HG03342 (cell line): ENCODE results near the gene POLE2.
A peak's percentile ranks its signal among the peaks of the same experiment; 100 is the strongest.
"Not testable (repeated sequence)": the region's sequence is repeated elsewhere in the genome, so short reads cannot be mapped to it uniquely, and the experiment has no call there.

Experiments used
- ATAC-seq: cut with Tn5 transposase; IDR thresholded peaks from one replicate; pipeline ENCODE4 v1.9.1; 2021; ENCODE audit warnings: mild to moderate bottlenecking, moderate library complexity; ENCODE audit not compliant: unreplicated experiment

Gene POLE2, protein sequence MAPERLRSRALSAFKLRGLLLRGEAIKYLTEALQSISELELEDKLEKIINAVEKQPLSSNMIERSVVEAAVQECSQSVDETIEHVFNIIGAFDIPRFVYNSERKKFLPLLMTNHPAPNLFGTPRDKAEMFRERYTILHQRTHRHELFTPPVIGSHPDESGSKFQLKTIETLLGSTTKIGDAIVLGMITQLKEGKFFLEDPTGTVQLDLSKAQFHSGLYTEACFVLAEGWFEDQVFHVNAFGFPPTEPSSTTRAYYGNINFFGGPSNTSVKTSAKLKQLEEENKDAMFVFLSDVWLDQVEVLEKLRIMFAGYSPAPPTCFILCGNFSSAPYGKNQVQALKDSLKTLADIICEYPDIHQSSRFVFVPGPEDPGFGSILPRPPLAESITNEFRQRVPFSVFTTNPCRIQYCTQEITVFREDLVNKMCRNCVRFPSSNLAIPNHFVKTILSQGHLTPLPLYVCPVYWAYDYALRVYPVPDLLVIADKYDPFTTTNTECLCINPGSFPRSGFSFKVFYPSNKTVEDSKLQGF

DNA sequence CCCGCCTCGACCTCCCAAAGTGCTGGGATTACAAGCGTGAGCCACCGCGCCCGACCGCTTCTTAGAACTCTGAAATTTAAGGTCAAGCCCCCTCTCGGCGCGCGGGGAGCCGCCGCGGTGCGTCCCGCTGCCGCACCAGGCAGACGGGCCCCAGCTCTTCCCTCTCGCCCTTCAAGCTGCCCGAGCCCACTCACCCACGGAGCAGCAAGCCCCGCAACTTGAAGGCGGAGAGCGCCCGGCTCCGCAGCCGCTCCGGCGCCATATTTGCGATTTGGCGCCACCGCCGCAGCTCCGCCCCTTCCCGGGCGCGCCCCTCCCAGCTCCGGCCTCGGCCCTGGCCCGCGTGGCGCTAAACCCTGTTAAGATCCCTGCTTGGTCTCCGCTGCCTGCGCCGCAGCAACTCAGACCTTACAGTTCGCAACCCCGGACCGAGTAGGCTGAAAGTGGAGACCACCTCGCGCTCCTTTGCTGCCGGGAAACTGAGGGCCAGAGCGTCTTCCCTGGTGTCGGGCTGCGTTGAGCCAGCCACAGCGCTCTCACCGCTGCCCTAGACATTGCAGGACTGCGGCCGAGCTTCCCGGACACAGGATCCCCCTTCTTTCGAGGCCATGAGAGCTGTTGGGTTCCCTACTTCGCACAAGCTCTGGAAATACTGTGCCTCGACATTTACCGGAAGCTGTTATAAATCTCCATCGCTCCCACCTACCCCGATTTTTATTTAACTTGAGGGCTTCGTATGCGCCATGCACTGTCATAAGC, at the start of gene POLE2:
POLE2 (minus strand) TSS at position 273 of the 759 bp plus-strand sequence; CDS start at position 262, 11 bp downstream.
- peak; percentile 91 for ATAC-seq

- not testable (repeated sequence) for ATAC-seq
Measured at GRCh38 chr14:49735669-49736068, 47.7 kb upstream of the POLE2 start.

DNA sequence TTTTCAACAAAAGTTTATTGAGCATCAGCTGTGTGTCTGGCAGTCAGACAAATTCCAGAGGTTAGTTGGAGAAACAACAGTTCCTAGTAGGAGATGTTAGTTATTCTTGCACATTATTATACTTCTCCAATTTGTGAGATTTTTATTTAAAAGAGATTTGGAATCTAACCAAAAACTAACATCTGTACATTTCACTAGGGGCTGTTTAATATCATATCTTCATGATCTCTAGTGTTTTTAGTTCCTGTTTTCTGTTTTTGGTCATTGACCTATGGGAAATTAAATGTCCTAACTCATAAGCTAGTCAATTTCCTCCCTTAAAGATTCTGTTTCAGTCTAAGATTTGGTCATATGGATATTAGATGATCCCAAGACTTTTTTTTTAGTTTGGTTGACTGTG, 45.8 kb upstream of the POLE2 start:
- ATAC-seq, result no peak

GRCh38 chr14:49732896-49733295, 44.9 kb upstream of the POLE2 start:
- no peak for ATAC-seq

DNA sequence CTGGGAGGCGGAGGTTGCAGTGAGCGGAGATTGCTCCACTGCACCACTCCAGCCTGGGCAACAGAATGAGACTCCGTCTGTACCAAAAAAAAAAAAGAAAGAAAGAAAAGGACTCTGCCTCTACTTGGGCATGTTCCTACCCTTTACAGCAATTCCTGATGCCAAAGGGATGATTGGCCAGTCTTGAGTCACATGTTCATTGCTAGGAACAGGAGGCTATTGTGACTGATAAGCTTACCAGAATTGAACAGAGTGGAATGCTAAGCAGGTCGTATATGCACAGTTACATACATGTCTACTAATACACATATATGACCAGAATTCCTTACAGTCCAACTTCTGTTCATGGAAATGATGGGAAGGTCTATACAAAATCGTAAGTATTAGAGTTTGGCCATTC, 39.2 kb upstream of the POLE2 start:
- no peak for ATAC-seq

DNA sequence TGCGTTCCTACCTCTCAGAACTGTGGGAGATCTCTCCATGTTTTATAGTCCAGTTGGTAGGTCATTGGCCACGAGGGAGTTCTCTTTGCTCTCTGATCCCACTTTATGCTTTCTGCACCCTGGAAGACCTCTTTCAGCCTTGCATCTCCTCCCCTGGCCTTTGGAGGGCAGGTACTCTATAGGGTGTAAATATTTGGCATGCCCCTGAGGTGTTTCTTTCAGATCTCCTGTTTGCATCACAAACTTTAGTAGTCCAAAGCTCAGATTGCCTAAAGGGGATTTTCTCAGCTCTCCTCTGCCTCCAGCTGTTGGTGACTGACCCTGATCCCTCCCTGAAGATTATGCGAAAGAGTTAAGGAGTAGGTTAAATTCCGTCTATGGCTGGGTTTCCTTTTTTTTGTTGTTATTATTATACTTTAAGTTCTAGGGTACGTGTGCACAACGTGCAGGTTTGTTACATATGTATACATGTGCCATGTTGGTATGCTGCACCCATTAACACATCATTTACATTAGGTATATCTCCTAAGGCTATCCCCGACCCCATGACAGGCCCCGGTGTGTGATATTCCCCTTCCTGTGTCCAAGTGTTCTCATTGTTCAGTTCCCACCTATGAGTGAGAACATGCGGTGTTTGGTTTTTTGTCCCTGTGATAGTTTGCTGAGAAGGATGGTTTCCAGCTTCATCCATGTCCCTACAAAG, 33.9 kb upstream of the POLE2 start:
- not testable (repeated sequence) for ATAC-seq

GRCh38 chr14:49720744-49721143, 32.7 kb upstream of the POLE2 start:
- no peak for ATAC-seq

- not testable (repeated sequence) for ATAC-seq
Measured at GRCh38 chr14:49710993-49711392, 23.0 kb upstream of the POLE2 start.

DNA sequence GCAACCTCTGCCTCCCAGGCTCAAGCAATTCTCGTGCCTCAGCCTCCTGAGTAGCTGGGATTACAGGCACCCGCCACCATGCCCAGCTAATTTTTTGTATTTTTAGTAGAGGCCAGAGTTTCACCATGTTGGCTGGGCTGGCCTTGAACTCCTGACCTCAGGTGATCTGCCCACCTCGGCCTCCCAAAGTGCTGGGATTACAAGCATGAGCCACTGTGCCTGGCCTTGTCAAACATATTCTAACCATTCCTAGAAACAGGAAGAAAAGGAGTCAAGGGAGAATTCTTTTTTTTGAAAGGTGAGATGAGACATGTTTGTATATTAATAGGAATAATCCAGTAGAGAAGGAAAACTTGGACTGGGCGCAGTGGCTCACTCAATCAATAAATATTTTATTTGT, 16.5 kb upstream of the POLE2 start:
- not testable (repeated sequence) for ATAC-seq

DNA sequence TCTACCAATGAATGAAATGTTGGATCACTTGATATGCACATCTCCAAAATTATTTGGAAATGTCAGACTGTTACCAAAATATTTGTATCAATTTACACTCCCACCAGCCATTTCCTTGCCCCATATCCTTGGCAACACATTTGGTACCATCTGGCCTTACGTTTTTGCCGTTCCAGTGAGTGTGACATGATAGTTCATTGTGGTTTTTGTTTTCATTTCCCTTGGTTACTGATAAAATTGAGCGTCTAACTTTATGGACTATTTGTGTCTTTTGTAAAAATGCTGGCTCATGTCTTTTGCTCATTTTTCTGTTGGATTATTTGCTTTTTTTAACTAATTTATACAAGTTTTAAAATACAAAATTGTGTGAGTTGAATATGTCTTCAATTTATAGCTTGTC, 16.0 kb upstream of the POLE2 start:
- no peak for ATAC-seq

DNA sequence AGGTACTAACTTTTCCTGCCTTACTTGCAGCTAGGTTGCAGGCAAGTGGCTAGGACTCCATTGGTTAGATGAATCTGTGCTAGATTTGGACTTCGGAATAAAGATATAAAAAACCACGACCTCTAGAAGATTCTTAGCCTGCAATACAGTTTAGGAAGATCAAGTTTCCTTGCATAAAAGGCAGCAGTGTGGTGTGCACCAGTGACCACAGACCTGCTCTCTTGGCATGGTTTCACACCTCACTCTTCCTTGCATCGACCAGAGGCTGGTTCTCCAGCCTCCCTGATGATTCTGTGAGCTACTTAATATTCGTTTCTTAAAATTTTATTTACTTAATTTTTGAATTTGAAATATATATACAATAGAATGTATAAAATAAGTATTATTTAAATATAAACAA, 14.7 kb upstream of the POLE2 start:
- no peak for ATAC-seq

- ATAC-seq, result not testable (repeated sequence)
Measured at GRCh38 chr14:49693735-49694124, 5.7 kb upstream of the POLE2 start.

DNA sequence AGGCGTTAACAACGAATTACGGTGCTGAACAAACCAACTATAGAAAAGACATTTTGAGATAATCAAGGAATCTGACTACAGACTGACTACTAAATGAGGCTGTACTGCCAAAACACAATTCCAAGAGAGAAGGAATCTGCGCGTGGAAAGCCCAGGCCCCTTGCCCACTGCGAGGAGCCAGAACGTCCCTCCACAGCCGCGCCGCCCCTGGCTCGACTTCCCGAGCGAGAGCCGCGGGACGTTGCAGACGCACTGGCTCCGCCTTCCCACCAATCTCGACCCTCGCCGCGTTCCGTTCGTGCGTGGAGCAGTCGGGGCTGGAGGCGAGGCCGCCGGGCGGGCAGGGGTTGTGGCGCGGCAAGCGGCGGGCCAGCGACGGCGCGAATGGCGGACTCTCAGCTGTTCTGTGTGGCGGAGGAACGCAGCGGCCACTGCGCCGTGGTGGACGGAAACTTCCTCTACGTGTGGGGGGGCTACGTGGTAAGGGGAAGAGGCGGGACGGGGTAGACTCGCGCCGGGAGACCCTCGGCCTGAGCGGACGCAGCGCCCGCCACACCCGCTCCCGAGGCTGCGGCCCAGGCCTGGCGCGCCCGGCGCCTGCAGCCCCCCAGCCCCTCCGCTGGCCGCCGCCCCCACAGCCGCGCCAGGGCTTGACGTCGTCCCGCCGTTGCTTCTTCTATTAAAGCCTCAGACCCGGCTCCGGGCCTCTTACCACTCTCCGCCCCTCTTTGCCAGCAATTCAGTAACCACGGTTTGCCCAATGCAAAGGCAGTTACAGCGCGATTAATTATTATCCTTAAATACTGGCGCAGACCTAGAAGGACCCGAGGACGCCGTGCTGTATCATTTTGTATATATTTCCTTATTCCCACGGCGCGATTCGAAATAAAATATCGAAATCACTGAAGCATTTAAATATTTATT, 5.1 kb upstream of the POLE2 start, which contains the start of gene KLHDC1:
KLHDC1 (plus strand) TSS at position 310 of the 924 bp plus-strand sequence; CDS start at position 385, 75 bp downstream.
- ATAC-seq, result peak; percentile 65

DNA sequence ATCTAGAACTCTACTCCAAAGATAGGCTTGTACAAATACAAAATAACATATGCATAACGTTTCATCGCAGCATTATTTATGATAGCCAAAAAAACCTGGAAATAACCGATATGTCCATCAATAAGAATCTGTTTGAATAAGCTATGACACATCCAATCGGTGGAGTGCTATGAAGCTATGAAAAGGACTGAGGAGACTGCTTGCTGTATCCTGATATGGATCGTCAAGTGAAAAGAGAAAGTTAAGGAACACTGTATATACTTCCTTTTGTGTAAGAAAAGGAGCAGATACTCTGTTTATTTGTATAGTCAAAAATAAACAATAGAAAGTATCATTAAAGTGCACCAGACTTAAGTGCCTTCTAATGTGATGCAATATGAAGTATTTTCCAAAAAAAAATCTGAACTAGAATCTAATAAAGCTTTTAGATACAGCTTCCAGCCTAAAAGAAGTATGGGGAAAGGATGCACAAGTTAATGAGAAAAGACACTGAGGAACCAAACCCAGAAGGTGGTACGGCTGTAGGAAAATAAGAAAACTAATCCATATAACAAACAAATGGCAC, 4.3 kb upstream of the POLE2 start:
- no peak for ATAC-seq

DNA sequence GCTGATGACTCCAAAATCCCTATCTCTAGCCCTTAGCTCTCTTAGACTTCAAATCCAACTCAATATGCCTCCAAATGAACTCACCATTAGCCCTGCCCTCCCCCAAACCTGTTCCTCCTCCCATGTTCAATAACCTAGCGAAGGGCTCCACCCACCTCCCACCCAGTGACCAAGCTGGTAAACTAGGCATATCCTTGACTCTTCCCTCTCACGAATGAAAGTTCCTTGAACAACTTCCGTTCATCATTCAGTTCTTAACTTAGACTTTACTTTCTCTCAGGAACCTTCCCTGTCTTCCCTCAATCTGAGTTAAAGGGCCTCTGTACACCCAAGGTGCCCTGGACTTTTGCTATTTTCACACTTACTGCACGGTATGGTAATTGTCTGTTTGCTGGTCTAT, 3.0 kb upstream of the POLE2 start:
- ATAC-seq, result no peak

GRCh38 chr14:49688701-49689030, 652 bp upstream of the POLE2 start:
- ATAC-seq, result no peak

GRCh38 chr14:49686425-49686824, 1.6 kb downstream of the POLE2 start:
- no peak for ATAC-seq

DNA sequence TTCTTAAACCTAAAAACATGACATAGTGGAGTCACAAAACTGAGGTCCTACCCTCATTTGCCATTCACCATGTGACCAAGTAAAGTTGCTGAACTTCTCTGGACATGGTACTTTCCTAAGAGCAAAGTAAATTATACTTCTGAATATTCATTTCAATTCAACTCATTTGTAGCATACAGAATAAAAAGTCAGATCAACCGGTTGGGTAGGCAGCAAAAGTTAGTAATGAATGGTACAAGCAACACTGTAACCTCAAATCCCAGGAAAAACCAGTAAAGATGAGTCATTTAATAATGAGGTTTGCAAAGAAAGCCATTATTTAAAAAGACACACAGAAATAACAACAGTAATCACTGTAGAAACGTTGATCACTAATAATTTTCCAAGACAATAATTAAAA, 8.7 kb downstream of the POLE2 start:
- ATAC-seq, result no peak

- ATAC-seq, result no peak
Measured at GRCh38 chr14:49677643-49678042, 10.4 kb downstream of the POLE2 start.

GRCh38 chr14:49673586-49673985, 14.4 kb downstream of the POLE2 start:
- no peak for ATAC-seq
